ENCODE measurements around the gene PRDM16.

PRDM16 gene

GRCh38 chr1:3405974-3406867 lies 337.2 kb downstream of the PRDM16 start:
- DNase-seq = no peak

GRCh38 chr1:3407021-3407420 lies 338.0 kb downstream of the PRDM16 start:
- no peak for DNase-seq

- no peak for DNase-seq
Observed at GRCh38 chr1:3408751-3409266, 339.8 kb downstream of the PRDM16 start.

GRCh38 chr1:3409366-3410141 lies 340.6 kb downstream of the PRDM16 start:
- DNase-seq = no peak

GRCh38 chr1:3410142-3410925 lies 341.3 kb downstream of the PRDM16 start:
- DNase-seq = no peak

- no peak for DNase-seq
Observed at GRCh38 chr1:3411806-3412205, 342.8 kb downstream of the PRDM16 start.

- no peak for DNase-seq
Observed at GRCh38 chr1:3412376-3412775, 343.4 kb downstream of the PRDM16 start.

GRCh38 chr1:3413975-3414710 lies 345.1 kb downstream of the PRDM16 start:
- no peak for DNase-seq

GRCh38 chr1:3415260-3416090 lies 346.5 kb downstream of the PRDM16 start:
- no peak for DNase-seq

GRCh38 chr1:3417082-3417739 lies 348.2 kb downstream of the PRDM16 start:
- no peak for DNase-seq

- no peak for DNase-seq
Observed at GRCh38 chr1:3417934-3418333, 348.9 kb downstream of the PRDM16 start.

GRCh38 chr1:3418600-3418999 lies 349.6 kb downstream of the PRDM16 start:
- no peak for DNase-seq

- DNase-seq = no peak
Observed at GRCh38 chr1:3419415-3420204, 350.6 kb downstream of the PRDM16 start.

- no peak for DNase-seq
Observed at GRCh38 chr1:3420218-3420951, 351.4 kb downstream of the PRDM16 start.

- no peak for DNase-seq
Observed at GRCh38 chr1:3422638-3423037, 353.6 kb downstream of the PRDM16 start.

- DNase-seq = no peak
Observed at GRCh38 chr1:3423245-3423829, 354.3 kb downstream of the PRDM16 start.

GRCh38 chr1:3423896-3424611 lies 355.1 kb downstream of the PRDM16 start:
- no peak for DNase-seq

Data from activated naive CD4-positive, alpha-beta T cell treated with Interleukin-2 at 50 U/mL for 16 hours (primary cell).